ENCODE measurements around the gene FAM222A.

FAM222A gene

GRCh38 chr12:109697270-109697553 lies 16.4 kb upstream of the FAM222A start:
- no peak overlapping the region for H2AFZ ChIP-seq (ENCODE audit: low read depth, low read length, severe bottlenecking)
- no peaks in the 10 kb centered on the region for H3K36me3 ChIP-seq (ENCODE audit: low read length)
- no peak overlapping the region for H3K4me2 ChIP-seq (ENCODE audit: low read depth, low read length, poor library complexity, severe bottlenecking)
- H3K79me2 ChIP-seq (ENCODE audit: insufficient read depth, low read length): no peaks in the 10 kb centered on the region
- H3F3A ChIP-seq (ENCODE audit: insufficient read depth): no peaks in the 10 kb centered on the region
- no peak overlapping the region for H3K4me3 ChIP-seq (ENCODE audit: insufficient read depth, low read length, poor library complexity, severe bottlenecking)
- no peaks in the 10 kb centered on the region for H3K9me3 ChIP-seq (ENCODE audit: insufficient read depth, low read length)
- no peak overlapping the region for H3K9ac ChIP-seq (ENCODE audit: low read length)
- H3K27ac ChIP-seq (ENCODE audit: low read depth, low read length): no peak overlapping the region
- H3K9me2 ChIP-seq (replicated peaks; ENCODE audit: insufficient read depth, low read length): no peaks in the 10 kb centered on the region
- no peak for TF ChIP-seq EZH2phosphoT487 (conservative IDR thresholded peaks at IDR 0.05; ENCODE audit: low read length)
- no peaks in the 10 kb centered on the region for H4K20me1 ChIP-seq (ENCODE audit: low read depth, low read length)
- no peaks in the 10 kb centered on the region for H3K27me3 ChIP-seq (ENCODE audit: low read length)

GRCh38 chr12:109697877-109698468 lies 15.7 kb upstream of the FAM222A start:
- no peaks in the 10 kb centered on the region for H3K9me2 ChIP-seq (replicated peaks; ENCODE audit: insufficient read depth, low read length)
- no peaks in the 10 kb centered on the region for H3K79me2 ChIP-seq (ENCODE audit: insufficient read depth, low read length)
- TF ChIP-seq EZH2phosphoT487 (conservative IDR thresholded peaks at IDR 0.05; ENCODE audit: low read length) (no peak), CTCF (IDR thresholded peaks at IDR 0.05; ENCODE audit: insufficient read depth, low read length, poor library complexity, severe bottlenecking) (no peak)
- H3K27ac ChIP-seq (ENCODE audit: low read depth, low read length): no peak overlapping the region
- H3K36me3 ChIP-seq (ENCODE audit: low read length): no peaks in the 10 kb centered on the region
- H3K4me2 ChIP-seq (ENCODE audit: low read depth, low read length, poor library complexity, severe bottlenecking): no peak overlapping the region
- no peaks in the 10 kb centered on the region for H3F3A ChIP-seq (ENCODE audit: insufficient read depth)
- no peak overlapping the region for H3K4me3 ChIP-seq (ENCODE audit: insufficient read depth, low read length, poor library complexity, severe bottlenecking)
- H3K27me3 ChIP-seq (ENCODE audit: low read length): no peaks in the 10 kb centered on the region
- H4K20me1 ChIP-seq (ENCODE audit: low read depth, low read length): no peaks in the 10 kb centered on the region
- no peak overlapping the region for H2AFZ ChIP-seq (ENCODE audit: low read depth, low read length, severe bottlenecking)
- H3K9me3 ChIP-seq (ENCODE audit: insufficient read depth, low read length): no peaks in the 10 kb centered on the region
- no peak overlapping the region for H3K9ac ChIP-seq (ENCODE audit: low read length)

GRCh38 chr12:109698820-109699219 lies 14.8 kb upstream of the FAM222A start:
- no peaks in the 10 kb centered on the region for H3K9me3 ChIP-seq (ENCODE audit: insufficient read depth, low read length)
- no peaks in the 10 kb centered on the region for H3K27me3 ChIP-seq (ENCODE audit: low read length)
- no peaks in the 10 kb centered on the region for H3F3A ChIP-seq (ENCODE audit: insufficient read depth)
- H3K4me2 ChIP-seq (ENCODE audit: low read depth, low read length, poor library complexity, severe bottlenecking): no peak overlapping the region
- no peaks in the 10 kb centered on the region for H3K36me3 ChIP-seq (ENCODE audit: low read length)
- no peak overlapping the region for H2AFZ ChIP-seq (ENCODE audit: low read depth, low read length, severe bottlenecking)
- H3K9ac ChIP-seq (ENCODE audit: low read length): no peak overlapping the region
- H3K9me2 ChIP-seq (replicated peaks; ENCODE audit: insufficient read depth, low read length): no peaks in the 10 kb centered on the region
- TF ChIP-seq CTCF (IDR thresholded peaks at IDR 0.05; ENCODE audit: insufficient read depth, low read length, poor library complexity, severe bottlenecking): no peak
- TF ChIP-seq EZH2phosphoT487 (conservative IDR thresholded peaks at IDR 0.05; ENCODE audit: low read length): no peak
- H4K20me1 ChIP-seq (ENCODE audit: low read depth, low read length): no peaks in the 10 kb centered on the region
- no peaks in the 10 kb centered on the region for H3K79me2 ChIP-seq (ENCODE audit: insufficient read depth, low read length)
- no peak overlapping the region for H3K27ac ChIP-seq (ENCODE audit: low read depth, low read length)
- no peak overlapping the region for H3K4me3 ChIP-seq (ENCODE audit: insufficient read depth, low read length, poor library complexity, severe bottlenecking)

GRCh38 chr12:109701064-109701463 lies 12.6 kb upstream of the FAM222A start:
- H3K9ac ChIP-seq (ENCODE audit: low read length): no peak overlapping the region
- no peaks in the 10 kb centered on the region for H3K9me2 ChIP-seq (replicated peaks; ENCODE audit: insufficient read depth, low read length)
- no peaks in the 10 kb centered on the region for H3F3A ChIP-seq (ENCODE audit: insufficient read depth)
- H3K4me3 ChIP-seq (ENCODE audit: insufficient read depth, low read length, poor library complexity, severe bottlenecking): no peak overlapping the region
- TF ChIP-seq CTCF (IDR thresholded peaks at IDR 0.05; ENCODE audit: insufficient read depth, low read length, poor library complexity, severe bottlenecking) (no peak), EZH2phosphoT487 (conservative IDR thresholded peaks at IDR 0.05; ENCODE audit: low read length) (no peak)
- no peaks in the 10 kb centered on the region for H3K36me3 ChIP-seq (ENCODE audit: low read length)
- no peak overlapping the region for H3K4me2 ChIP-seq (ENCODE audit: low read depth, low read length, poor library complexity, severe bottlenecking)
- no peaks in the 10 kb centered on the region for H4K20me1 ChIP-seq (ENCODE audit: low read depth, low read length)
- H3K27ac ChIP-seq (ENCODE audit: low read depth, low read length): no peak overlapping the region
- no peaks in the 10 kb centered on the region for H3K79me2 ChIP-seq (ENCODE audit: insufficient read depth, low read length)
- H3K9me3 ChIP-seq (ENCODE audit: insufficient read depth, low read length): no peaks in the 10 kb centered on the region
- no peaks in the 10 kb centered on the region for H3K27me3 ChIP-seq (ENCODE audit: low read length)
- H2AFZ ChIP-seq (ENCODE audit: low read depth, low read length, severe bottlenecking): no peak overlapping the region

Data from SU-DHL-6 (cell line).